ENCODE results near the gene SF3A2. TPM values are rescaled to one million over a fixed set of nuclear protein-coding genes. Genes with fewer than 3 reads are reported as not detected.

The SF3A2 gene
- total RNA-seq, 5 donors from 2014 or later (not counting 1 experiment from before 2014, with no cell fraction given) = 130 to 172 (median 161) TPM

- Histone ChIP-seq H3K4me1 (ENCODE audit: control insufficient read depth in 1 of 2, extremely low read depth in 1 of 2, insufficient read depth in 2 of 2, low read length in 2 of 2) (peaks cover 4 to 55% of the 10 kb centered on the region in 2 experiments), H3K27me3 (replicated peaks in 1 of 2; ENCODE audit: control insufficient read depth in 2 of 2, extremely low read depth in 1 of 2, insufficient read depth in 2 of 2, low read length in 1 of 2) (peaks cover 0 to under 1% of the 10 kb centered on the region in 2 experiments), H3K27ac (ENCODE audit: low read length) (peak overlapping the region; percentile 55), H3K9me3 (no peaks in the 10 kb centered on the region), H3K4me3 (ENCODE audit: control insufficient read depth in 1 of 2, extremely low read depth in 1 of 2, low read length in 1 of 2) (no peak overlapping the region), H3K36me3 (ENCODE audit: control insufficient read depth in 2 of 2, extremely low read depth in 1 of 2, insufficient read depth in 1 of 2, low read length in 1 of 2) (no peaks in the 10 kb centered on the region)
- CTCF ChIA-PET = interaction anchor here in 1 of 2 donors (0.7 kb wide), 1 partner anchor 10 kb away, joined by 3 read pairs; no protein-coding TSS in a partner anchor
- POLR2A ChIA-PET = interaction anchor here (0.6 to 0.7 kb wide), 2 partner anchors 14 to 264 kb away, joined by 3 to 5 read pairs; no protein-coding TSS in a partner anchor
- ATAC-seq (replicated peaks in 1 of 4) (no peak), DNase-seq (peak in 1 of 35 experiments; percentile 58)
- Mint-ChIP-seq H3K4me3 (peak overlapping the region; percentile 14 to 61 (median 56)), H3K36me3 (no peaks in the 10 kb centered on the region), H3K27me3 (no peaks in the 10 kb centered on the region), H3K4me1 (peaks cover 29 to 37% (median 32%) of the 10 kb centered on the region in 3 donors), H3K9me3 (no peaks in the 10 kb centered on the region), H3K27ac (peak overlapping the region; percentile 88 to 98)
- 68% methylated on average over 2 of the region's 11 CpGs for WGBS (ENCODE audit: insufficient coverage)
Measured at GRCh38 chr19:2260341-2260805, 23.7 kb downstream of the SF3A2 start.

- ChIA-PET POLR2A (interaction anchor here in 1 of 2 donors (0.7 kb wide), 1 partner anchor 9 kb away, joined by 4 read pairs; no protein-coding TSS in a partner anchor), CTCF (interaction anchor here (0.5 to 1.0 kb wide), 2 partner anchors 23 to 132 kb away, joined by 3 to 10 read pairs; no protein-coding TSS in a partner anchor)
- Mint-ChIP-seq H3K9me3 (no peaks in the 10 kb centered on the region), H3K27me3 (no peaks in the 10 kb centered on the region), H3K36me3 (no peaks in the 10 kb centered on the region), H3K4me1 (peaks cover 36 to 40% (median 36%) of the 10 kb centered on the region in 3 donors), H3K27ac (peak overlapping the region; percentile 75 to 82), H3K4me3 (no peak overlapping the region)
- DNase-seq (peak in 18 of 35 experiments; percentile 39 to 75 (median 48)), ATAC-seq (replicated peaks in 1 of 4) (no peak)
- Histone ChIP-seq H3K9me3 (no peaks in the 10 kb centered on the region), H3K27ac (ENCODE audit: low read length) (peak overlapping the region; percentile 1), H3K4me1 (ENCODE audit: control insufficient read depth in 1 of 2, extremely low read depth in 1 of 2, insufficient read depth in 2 of 2, low read length in 2 of 2) (peaks cover 4 to 52% of the 10 kb centered on the region in 2 experiments), H3K36me3 (ENCODE audit: control insufficient read depth in 2 of 2, extremely low read depth in 1 of 2, insufficient read depth in 1 of 2, low read length in 1 of 2) (no peaks in the 10 kb centered on the region), H3K27me3 (replicated peaks in 1 of 2; ENCODE audit: control insufficient read depth in 2 of 2, extremely low read depth in 1 of 2, insufficient read depth in 2 of 2, low read length in 1 of 2) (no peaks in the 10 kb centered on the region), H3K4me3 (ENCODE audit: control insufficient read depth in 1 of 2, extremely low read depth in 1 of 2, low read length in 1 of 2) (no peak overlapping the region)
- 86% methylated on average over 3 of the region's 7 CpGs for WGBS (ENCODE audit: insufficient coverage)
Measured at GRCh38 chr19:2261438-2262172, 25.0 kb downstream of the SF3A2 start.

- WGBS (ENCODE audit: insufficient coverage) = 39% methylated on average over 12 of the region's 18 CpGs
- Histone ChIP-seq H3K4me3 (ENCODE audit: control insufficient read depth in 1 of 2, extremely low read depth in 1 of 2, low read length in 1 of 2) (no peak overlapping the region), H3K36me3 (ENCODE audit: control insufficient read depth in 2 of 2, extremely low read depth in 1 of 2, insufficient read depth in 1 of 2, low read length in 1 of 2) (peaks cover 0 to 2% of the 10 kb centered on the region in 2 donors), H3K9me3 (no peaks in the 10 kb centered on the region), H3K27ac (ENCODE audit: low read length) (no peak overlapping the region), H3K27me3 (replicated peaks in 1 of 2; ENCODE audit: control insufficient read depth in 2 of 2, extremely low read depth in 1 of 2, insufficient read depth in 2 of 2, low read length in 1 of 2) (no peaks in the 10 kb centered on the region), H3K4me1 (ENCODE audit: control insufficient read depth in 1 of 2, extremely low read depth in 1 of 2, insufficient read depth in 2 of 2, low read length in 2 of 2) (peaks cover 4 to 20% of the 10 kb centered on the region in 2 experiments)
- DNase-seq (peak in 2 of 35 experiments; percentile 45 to 59), ATAC-seq (replicated peaks in 1 of 4) (no peak)
- no peaks in the 10 kb centered on the region for H3K27me3 Mint-ChIP-seq
- H3K4me3 Mint-ChIP-seq = peak overlapping the region in 1 of 3 donors; percentile 43
- H3K9me3 Mint-ChIP-seq = no peaks in the 10 kb centered on the region
- peaks cover 1% of the 10 kb centered on the region for H3K36me3 Mint-ChIP-seq
- peak overlapping the region; percentile 34 to 43 for H3K27ac Mint-ChIP-seq
- ChIA-PET CTCF (no interaction called here), POLR2A (interaction anchor here in 1 of 2 donors (0.5 kb wide), 1 partner anchor 8 kb away, joined by 3 read pairs; no protein-coding TSS in a partner anchor)
- peaks cover 12 to 20% (median 18%) of the 10 kb centered on the region in 3 donors for H3K4me1 Mint-ChIP-seq
Measured at GRCh38 chr19:2266183-2266993, 29.8 kb downstream of the SF3A2 start.

GRCh38 chr19:2268480-2268830, 31.8 kb downstream of the SF3A2 start:
- H3K36me3 ChIP-seq (ENCODE audit: control insufficient read depth in 2 of 2, extremely low read depth in 1 of 2, insufficient read depth in 1 of 2, low read length in 1 of 2) = peaks cover 0 to 23% of the 10 kb centered on the region in 2 donors
- no peaks in the 10 kb centered on the region for H3K9me3 ChIP-seq
- CTCF ChIA-PET = no interaction called here
- Mint-ChIP-seq H3K36me3 (peaks cover 10% of the 10 kb centered on the region), H3K4me3 (peak overlapping the region; percentile 90 to 91 (median 90)), H3K27ac (peak overlapping the region; percentile 19 to 60), H3K9me3 (no peaks in the 10 kb centered on the region), H3K4me1 (peaks cover 31 to 34% (median 31%) of the 10 kb centered on the region in 3 donors), H3K27me3 (no peaks in the 10 kb centered on the region)
- DNase-seq (no peak), ATAC-seq (replicated peaks in 1 of 4) (no peak)
- WGBS (ENCODE audit: insufficient coverage) = no CpG with 5 or more reads among the region's 4 CpGs
- peaks cover 4 to 35% of the 10 kb centered on the region in 2 experiments for H3K4me1 ChIP-seq (ENCODE audit: control insufficient read depth in 1 of 2, extremely low read depth in 1 of 2, insufficient read depth in 2 of 2, low read length in 2 of 2)
- H3K27ac ChIP-seq (ENCODE audit: low read length) = peak overlapping the region; percentile 60
- POLR2A ChIA-PET = interaction anchor here in 1 of 2 donors (0.6 kb wide), 1 partner anchor 10 kb away, joined by 5 read pairs; no protein-coding TSS in a partner anchor
- H3K27me3 ChIP-seq (replicated peaks in 1 of 2; ENCODE audit: control insufficient read depth in 2 of 2, extremely low read depth in 1 of 2, insufficient read depth in 2 of 2, low read length in 1 of 2) = no peaks in the 10 kb centered on the region
- H3K4me3 ChIP-seq (ENCODE audit: control insufficient read depth in 1 of 2, extremely low read depth in 1 of 2, low read length in 1 of 2) = peak overlapping the region; percentile 55 to 91

- Histone ChIP-seq H3K4me1 (ENCODE audit: control insufficient read depth in 1 of 2, extremely low read depth in 1 of 2, insufficient read depth in 2 of 2, low read length in 2 of 2) (peaks cover 4 to 39% of the 10 kb centered on the region in 2 experiments), H3K9me3 (no peaks in the 10 kb centered on the region), H3K4me3 (ENCODE audit: control insufficient read depth in 1 of 2, extremely low read depth in 1 of 2, low read length in 1 of 2) (peak overlapping the region; percentile 55 to 91), H3K27ac (ENCODE audit: low read length) (peak overlapping the region; percentile 60), H3K27me3 (replicated peaks in 1 of 2; ENCODE audit: control insufficient read depth in 2 of 2, extremely low read depth in 1 of 2, insufficient read depth in 2 of 2, low read length in 1 of 2) (no peaks in the 10 kb centered on the region), H3K36me3 (ENCODE audit: control insufficient read depth in 2 of 2, extremely low read depth in 1 of 2, insufficient read depth in 1 of 2, low read length in 1 of 2) (peaks cover 0 to 24% of the 10 kb centered on the region in 2 donors)
- Mint-ChIP-seq H3K4me3 (peak overlapping the region; percentile 90 to 91 (median 90)), H3K27me3 (no peaks in the 10 kb centered on the region), H3K4me1 (peaks cover 34 to 38% (median 35%) of the 10 kb centered on the region in 3 donors), H3K27ac (peak overlapping the region in 1 of 2 donors; percentile 60), H3K9me3 (no peaks in the 10 kb centered on the region), H3K36me3 (peaks cover 10% of the 10 kb centered on the region)
- WGBS (ENCODE audit: insufficient coverage) = 0% methylated on average over 13 of the region's 19 CpGs
- no peak for DNase-seq
- ChIA-PET CTCF (no interaction called here), POLR2A (no interaction called here)
- ATAC-seq (replicated peaks in 1 of 4) = no peak
Measured at GRCh38 chr19:2268861-2269243, 32.2 kb downstream of the SF3A2 start.

All from T-cell (primary cell).